GM19455 (cell line): ENCODE results near the gene ZC2HC1C.
A peak's percentile ranks its signal among the peaks of the same experiment; 100 is the strongest.

Source experiments
- ATAC-seq: cut with Tn5 transposase; IDR thresholded peaks from one replicate; pipeline ENCODE4 v1.9.1; 2021; ENCODE audit not compliant: unreplicated experiment

Gene ZC2HC1C

GRCh38 chr14:75090353-75090752 lies 20.9 kb downstream of the ZC2HC1C start:
- no peak for ATAC-seq

GRCh38 chr14:75091251-75091650 lies 21.8 kb downstream of the ZC2HC1C start:
- ATAC-seq: no peak

- no peak for ATAC-seq
These were observed 23.3 kb downstream of the ZC2HC1C start for GRCh38 chr14:75092698-75093097.

GRCh38 chr14:75094896-75095295 lies 25.5 kb downstream of the ZC2HC1C start:
- ATAC-seq: no peak

GRCh38 chr14:75095690-75096089 lies 26.2 kb downstream of the ZC2HC1C start:
- ATAC-seq: no peak

GRCh38 chr14:75096959-75097358 lies 27.5 kb downstream of the ZC2HC1C start:
- ATAC-seq: no peak

- no peak for ATAC-seq
These were observed 28.8 kb downstream of the ZC2HC1C start for GRCh38 chr14:75098212-75098611.

- no peak for ATAC-seq
These were observed 29.2 kb downstream of the ZC2HC1C start for GRCh38 chr14:75098682-75099081.

GRCh38 chr14:75101491-75101890 lies 32.0 kb downstream of the ZC2HC1C start:
- ATAC-seq: no peak

- no peak for ATAC-seq
These were observed 37.7 kb downstream of the ZC2HC1C start for GRCh38 chr14:75107186-75107585.

GRCh38 chr14:75109877-75110276 lies 40.4 kb downstream of the ZC2HC1C start:
- no peak for ATAC-seq

GRCh38 chr14:75113932-75114539 lies 44.6 kb downstream of the ZC2HC1C start:
- ATAC-seq: no peak

GRCh38 chr14:75119056-75119455 lies 49.6 kb downstream of the ZC2HC1C start:
- no peak for ATAC-seq

- ATAC-seq: no peak
These were observed 51.3 kb downstream of the ZC2HC1C start for GRCh38 chr14:75120541-75121291.

- ATAC-seq: no peak
These were observed 52.1 kb downstream of the ZC2HC1C start for GRCh38 chr14:75121552-75121951.

- no peak for ATAC-seq
These were observed 54.5 kb downstream of the ZC2HC1C start for GRCh38 chr14:75123991-75124390.

GRCh38 chr14:75125617-75126016 lies 56.2 kb downstream of the ZC2HC1C start:
- ATAC-seq: no peak

- ATAC-seq: no peak
These were observed 56.7 kb downstream of the ZC2HC1C start for GRCh38 chr14:75126121-75126544.

GRCh38 chr14:75126679-75127473 lies 57.4 kb downstream of the ZC2HC1C start, which contains the start of gene NEK9:
NEK9 (minus strand) TSS chr14:75127048; CDS start chr14:75126921, 127 bp downstream.
- peak; percentile 94 for ATAC-seq

- peak; percentile 4 for ATAC-seq
These were observed 58.0 kb downstream of the ZC2HC1C start for GRCh38 chr14:75127474-75127820.

GRCh38 chr14:75127903-75128595 lies 58.6 kb downstream of the ZC2HC1C start:
- no peak for ATAC-seq
